A549 (cell line): Measurements from ENCODE around the gene PCED1B. TPM values are rescaled to one million over a fixed set of nuclear protein-coding genes. Genes with fewer than 3 reads are reported as not detected.

Experiments used
- ATAC-seq, 2 experiments: fragments of 200-7000 bp in 1 of 2; fragments of >200 bp in 1 of 2; cut with Nextera tagmentation in 1 of 2; cut with Tn5 transposase in 1 of 2; 3 replicates each; pipeline versions ENCODE4 v1.8.0 to v1.9.1; 2018 to 2020; ENCODE audit warnings: mild to moderate bottlenecking in 1 of 2, moderate library complexity in 1 of 2
- CTCF ChIA-PET: fragments of 300-600 bp; sonication (Branson Sonifier 250); formaldehyde crosslinking; extraction: SDS; loops from one replicate; lab custom pipeline; 2021; ENCODE audit warnings: antibody characterized with exemption, inconsistent platforms; lab: Yijun Ruan, JAX
- POLR2A ChIA-PET: fragments of 350-600 bp; formaldehyde crosslinking; extraction: SDS; loops from one replicate; lab custom pipeline; 2021; ENCODE audit warnings: antibody characterized with exemption, inconsistent platforms; lab: Yijun Ruan, JAX
- DNase-seq, 2 experiments: peaks; one replicate each; pipeline versions ENCODE4 v3.0.0 to v3.0.0-alpha.2; 2011 to 2016; ENCODE audit warnings: low read depth in 1 of 2, low spot score in 1 of 2
- FAIRE-seq: peaks from 2 replicates; lab custom pipeline; 2011; peaks lifted over from hg19 to GRCh38; lab: Jason Lieb, UNC
- H3K27ac ChIP-seq, 2 experiments: fragments of >200 bp; sonication (Bioruptor Twin); formaldehyde crosslinking; 3 replicates each; pipeline ENCODE4 v1.5.1; 2016 to 2017
- H3K4me1 ChIP-seq: fragments of >200 bp; sonication (Bioruptor Twin); formaldehyde crosslinking; 3 replicates; pipeline ENCODE4 v1.6.1; 2016
- H3K4me2 ChIP-seq: fragments of >200 bp; sonication (Bioruptor Twin); formaldehyde crosslinking; 3 replicates; pipeline ENCODE4 v1.6.1; 2016
- H3K4me3 ChIP-seq: fragments of >200 bp; sonication (Bioruptor Twin); formaldehyde crosslinking; 3 replicates; pipeline ENCODE4 v1.5.1; 2016
- H3K9me3 ChIP-seq: fragments of >200 bp; sonication (Bioruptor Twin); formaldehyde crosslinking; 3 replicates; pipeline ENCODE4 v1.6.1; 2016
- BHLHE40 ChIP-seq: IDR thresholded peaks from 2 replicates; pipeline ENCODE4 v1.6.1; 2012; ENCODE audit warnings: low read depth, low read length, inconsistent platforms
- CEBPB ChIP-seq, 2 experiments: fragments of >200 bp in 1 of 2; sonication (Bioruptor Twin) in 1 of 2; formaldehyde crosslinking in 1 of 2; IDR thresholded peaks; 2 replicates each; pipeline ENCODE4 v1.6.1; 2012 to 2016
- CHD4 ChIP-seq: fragments of 200-600 bp; sonication (generic); IDR thresholded peaks from 2 replicates; pipeline ENCODE4 v1.6.1; 2016; ENCODE audit warnings: antibody characterized with exemption, mild to moderate bottlenecking, borderline replicate concordance
- ELK1 ChIP-seq: fragments of 150-350 bp; IDR thresholded peaks from 2 replicates; pipeline ENCODE4 v1.6.1; 2014; ENCODE audit warnings: low read depth, mild to moderate bottlenecking, low read length
- EP300 ChIP-seq, 2 experiments: fragments of >200 bp; sonication (Bioruptor Twin); formaldehyde crosslinking; IDR thresholded peaks; 2 replicates in 1 of 2; 3 replicates in 1 of 2; pipeline ENCODE4 v1.6.1; 2016 to 2017
- FOSL2 ChIP-seq, 2 experiments: fragments of 450-650 bp in 1 of 2; fragments of >200 bp in 1 of 2; sonication (Bioruptor Twin) in 1 of 2; formaldehyde crosslinking; IDR thresholded peaks; 2 replicates each; pipeline versions ENCODE4 v1.5.0 to v1.6.1; 2016 to 2020; ENCODE audit warnings: mild to moderate bottlenecking in 1 of 2, moderate library complexity in 1 of 2
- HES2 ChIP-seq: fragments of >200 bp; sonication (Bioruptor Twin); formaldehyde crosslinking; IDR thresholded peaks from 2 replicates; pipeline ENCODE4 v1.6.1; 2016
- JUN ChIP-seq, 2 experiments: fragments of >200 bp; sonication (Bioruptor Twin); formaldehyde crosslinking; IDR thresholded peaks; 2 replicates in 1 of 2; 3 replicates in 1 of 2; pipeline ENCODE4 v1.6.1; 2016 to 2017
- JUNB ChIP-seq: fragments of >200 bp; sonication (Bioruptor Twin); formaldehyde crosslinking; IDR thresholded peaks from 2 replicates; pipeline ENCODE4 v1.6.1; 2016
- KDM1A ChIP-seq: fragments of 200-600 bp; sonication (generic); IDR thresholded peaks from 2 replicates; pipeline ENCODE4 v1.6.1; 2016; ENCODE audit warnings: low read depth, mild to moderate bottlenecking
- MAFK ChIP-seq: fragments of 450-650 bp; IDR thresholded peaks from 2 replicates; pipeline ENCODE4 v1.6.1; 2014; ENCODE audit not compliant: partially characterized antibody
- MAX ChIP-seq: IDR thresholded peaks from 2 replicates; pipeline ENCODE4 v1.6.1; 2012
- MAZ ChIP-seq: fragments of 150-350 bp; IDR thresholded peaks from 2 replicates; pipeline ENCODE4 v1.6.1; 2014; ENCODE audit warnings: antibody characterized with exemption, low read depth, low read length, borderline replicate concordance
- MYC ChIP-seq: IDR thresholded peaks from 2 replicates; pipeline ENCODE4 v1.6.1; 2012; ENCODE audit warnings: mild to moderate bottlenecking, inconsistent platforms, low read length, improper control_type of control experiment, borderline replicate concordance
- NPAS2 ChIP-seq: fragments of 250-450 bp; sonication (Bioruptor Pico); IDR thresholded peaks from 2 replicates; pipeline ENCODE4 v1.8.0; 2022; ENCODE audit warnings: mild to moderate bottlenecking, moderate library complexity, borderline replicate concordance
- PBX3 ChIP-seq: IDR thresholded peaks from 2 replicates; pipeline ENCODE4 v1.6.1; 2012
- RARB ChIP-seq: fragments of 250-450 bp; sonication (Bioruptor Pico); IDR thresholded peaks from 2 replicates; pipeline ENCODE4 v1.8.0; 2021; ENCODE audit warnings: mild to moderate bottlenecking, moderate library complexity
- REST ChIP-seq: fragments of 200-600 bp; sonication (generic); IDR thresholded peaks from 2 replicates; pipeline ENCODE4 v1.6.1; 2016; ENCODE audit warnings: antibody characterized with exemption, mild to moderate bottlenecking, moderate library complexity
- SREBF2 ChIP-seq: fragments of 450-650 bp; IDR thresholded peaks from 2 replicates; pipeline ENCODE4 v1.6.1; 2014; ENCODE audit warnings: mild to moderate bottlenecking, moderate library complexity
- TFCP2L1 ChIP-seq: fragments of 250-450 bp; sonication (Bioruptor Pico); IDR thresholded peaks from 2 replicates; pipeline ENCODE4 v1.5.0; 2021; ENCODE audit warnings: mild to moderate bottlenecking
- USF2 ChIP-seq: fragments of 450-650 bp; IDR thresholded peaks from 2 replicates; pipeline ENCODE4 v1.6.1; 2014; ENCODE audit warnings: antibody characterized with exemption
- ZFP36 ChIP-seq: fragments of 450-650 bp; IDR thresholded peaks from 2 replicates; pipeline ENCODE4 v1.6.1; 2014; ENCODE audit warnings: borderline replicate concordance; ENCODE audit not compliant: partially characterized antibody
- ZSCAN20 ChIP-seq: fragments of 250-450 bp; sonication (Bioruptor Pico); IDR thresholded peaks from 2 replicates; pipeline ENCODE4 v1.8.0; 2022; ENCODE audit warnings: mild to moderate bottlenecking, moderate library complexity
- WGBS: methylation state at CpG from one replicate; pipeline ENCODE4 v1.1.6; 2017; ENCODE audit errors: missing lambda C conversion rate; 5-methylcytosine and 5-hydroxymethylcytosine counted together
- polyA plus RNA-seq, 4 experiments: library from polyadenylated mRNA; depleted of rRNA in 3 of 4; stranded (reverse); fragments of >200 nt; fragmentation: RNase III in 1 of 4; extraction: RNeasy Plus Mini Kit Qiagen cat#74134 plus additional on column Dnase treatment in 1 of 4; gene quantifications; 2 replicates in 3 of 4; 3 replicates in 1 of 4; pipeline ENCODE4 v1.2.3, GENCODE V29; 2011 to 2017

The PCED1B gene
- polyA plus RNA-seq, 2 of the 4 experiments (the other 2 are of a cell fraction): 74.6 to 108 TPM

GRCh38 chr12:47192051-47192450, 112.6 kb downstream of the PCED1B start (continued):
- TF ChIP-seq ZFP36: no peak

GRCh38 chr12:47193066-47193465, 113.6 kb downstream of the PCED1B start:
- no peak for DNase-seq

GRCh38 chr12:47194501-47194900, 115.1 kb downstream of the PCED1B start:
- DNase-seq (no peak), ATAC-seq (no peak), FAIRE-seq (no peak)
- Histone ChIP-seq H3K4me1 (peaks cover 55% of the 10 kb centered on the region), H3K4me3 (no peak overlapping the region), H3K27ac (peak overlapping the region; percentile 5 to 71; a peak in 5 of 6 replicates), H3K9me3 (no peaks in the 10 kb centered on the region), H3K4me2 (peak overlapping the region; percentile 13; the same call in 1 of the 3 replicates)
- WGBS: 40% methylated on average over 4 of the region's 4 CpGs
- ChIA-PET CTCF (no interaction called here), POLR2A (no interaction called here)
- TF ChIP-seq CHD4 (no peak), FOSL2 (IDR thresholded peaks at IDR 0.05) (no peak), FOSL2 (CRISPR knock-in tag; IDR thresholded peaks at IDR 0.05) (no peak), ZSCAN20 (CRISPR knock-in tag) (no peak), NPAS2 (no peak), RARB (CRISPR knock-in tag) (no peak), MYC (no peak), SREBF2 (no peak), KDM1A (no peak), USF2 (no peak), BHLHE40 (no peak), HES2 (no peak), MAX (no peak), JUNB (no peak), TFCP2L1 (CRISPR knock-in tag) (no peak), EP300 (IDR thresholded peaks at IDR 0.05) (no peak)

More at GRCh38 chr12:47193066-47193465, 113.6 kb downstream of the PCED1B start:
- ATAC-seq (no peak), FAIRE-seq (no peak)
- ChIA-PET POLR2A (no interaction called here), CTCF (interaction anchor here (1.6 kb wide), 1 partner anchor 32 kb away, joined by 4 read pairs; no protein-coding TSS in a partner anchor)
- TF ChIP-seq MAFK: no peak
- TF ChIP-seq MYC: no peak
- TF ChIP-seq JUN (IDR thresholded peaks at IDR 0.05): no peak
- TF ChIP-seq REST: no peak
- TF ChIP-seq ELK1: no peak
- TF ChIP-seq JUNB: no peak
- TF ChIP-seq RARB (CRISPR knock-in tag): no peak
- TF ChIP-seq CEBPB (IDR thresholded peaks at IDR 0.05): no peak
- TF ChIP-seq PBX3: no peak
- no peak for TF ChIP-seq KDM1A
- no peak for TF ChIP-seq MAZ
- Histone ChIP-seq H3K4me1 (peaks cover 69% of the 10 kb centered on the region), H3K27ac (peak overlapping the region; percentile 5 to 71; a peak in 4 of 6 replicates), H3K4me2 (no peak overlapping the region), H3K4me3 (no peak overlapping the region), H3K9me3 (no peaks in the 10 kb centered on the region)
- 93% methylated on average over 3 of the region's 3 CpGs for WGBS
